HUDEP-2 (cell line): ENCODE measurements around the gene PDZD7.
A peak's percentile ranks its signal among the peaks of the same experiment; 100 is the strongest.

Source experiments
- DNase-seq, 76 experiments: peaks; one replicate each; lab custom pipeline; 2025; ENCODE audit not compliant: unreplicated experiment in 76 of 76; lab: John Stamatoyannopoulos, UW

PDZD7 gene

DNA sequence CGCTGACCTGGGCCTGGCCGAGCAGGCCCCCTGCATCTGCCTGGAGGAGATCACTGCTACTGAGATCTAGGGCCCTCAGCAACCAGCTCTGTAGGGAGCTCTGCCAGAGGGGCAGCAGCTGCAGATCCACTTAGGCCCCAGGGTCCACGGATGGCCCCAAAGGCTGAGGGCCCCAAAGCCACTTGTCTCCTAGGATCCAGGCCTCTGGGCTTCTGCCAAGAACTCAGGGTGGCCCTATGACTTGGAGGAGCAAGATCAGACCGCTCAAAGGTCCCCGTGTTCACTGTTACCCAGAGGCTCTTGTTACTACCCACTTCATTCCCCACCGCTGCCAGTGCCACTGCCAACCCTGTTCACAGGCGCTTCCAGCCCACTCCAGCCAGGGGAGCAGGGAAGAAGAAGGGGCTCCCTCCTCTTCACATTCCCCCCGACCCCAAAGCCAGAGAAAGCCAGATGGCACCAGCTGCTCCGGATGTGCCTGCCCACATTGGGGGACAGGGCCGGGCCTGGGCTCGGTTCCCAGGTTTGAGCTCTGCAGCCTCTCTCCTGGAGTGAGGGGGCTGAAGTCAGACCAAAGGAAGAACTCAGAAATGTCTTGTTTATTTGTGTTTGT lies 23.7 kb downstream of the PDZD7 start:
- DNase-seq: no peak

DNA sequence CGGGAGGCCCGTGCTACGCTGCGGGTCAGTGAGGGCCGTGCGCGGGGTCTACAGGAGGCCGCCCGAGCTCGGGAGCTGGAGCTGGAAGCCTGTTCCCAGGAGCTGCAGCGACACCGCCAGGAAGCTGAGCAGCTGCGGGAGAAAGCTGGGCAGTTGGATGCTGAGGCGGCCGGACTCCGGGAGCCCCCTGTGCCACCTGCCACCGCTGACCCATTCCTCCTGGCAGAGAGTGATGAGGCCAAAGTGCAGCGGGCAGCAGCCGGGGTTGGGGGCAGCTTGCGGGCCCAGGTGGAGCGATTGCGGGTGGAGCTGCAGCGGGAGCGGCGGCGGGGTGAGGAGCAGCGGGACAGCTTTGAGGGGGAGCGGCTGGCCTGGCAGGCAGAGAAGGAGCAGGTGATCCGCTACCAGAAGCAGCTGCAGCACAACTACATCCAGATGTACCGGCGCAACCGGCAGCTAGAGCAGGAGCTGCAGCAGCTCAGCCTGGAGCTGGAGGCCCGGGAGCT lies 24.3 kb downstream of the PDZD7 start:
- no peak for DNase-seq

DNA sequence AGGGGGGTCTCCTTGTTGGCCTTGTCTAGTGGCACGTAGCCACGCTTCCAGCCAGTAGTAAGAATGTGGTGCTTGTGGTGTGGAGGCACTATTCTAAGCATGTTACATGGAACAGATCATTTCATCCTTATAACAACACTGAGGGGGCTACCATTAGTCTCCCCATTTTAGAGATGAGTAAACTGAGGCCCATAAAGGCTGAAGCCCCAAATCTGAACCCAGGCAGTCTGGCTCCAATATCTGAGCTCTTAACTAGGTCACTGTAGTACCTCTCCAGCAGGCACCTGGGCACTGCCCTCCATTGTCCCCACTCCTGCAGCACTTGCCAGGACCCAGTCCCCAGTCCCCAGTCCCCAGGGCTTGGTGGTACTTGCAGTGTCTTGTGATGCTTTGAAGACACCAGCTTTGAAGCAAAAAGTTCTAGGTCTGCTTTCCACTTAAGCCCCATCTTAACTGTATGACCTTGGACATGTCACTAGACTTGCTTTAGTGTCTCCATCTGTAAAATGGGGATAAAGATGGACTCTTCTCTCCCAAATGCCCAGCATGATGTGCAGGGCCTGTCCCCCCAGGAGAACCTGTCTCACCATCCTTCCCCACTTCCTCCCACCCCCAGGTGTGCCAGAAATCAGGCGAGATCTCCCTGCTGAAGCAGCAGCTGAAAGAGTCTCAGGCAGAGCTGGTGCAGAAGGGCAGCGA lies 24.9 kb downstream of the PDZD7 start:
- no peak for DNase-seq

DNA sequence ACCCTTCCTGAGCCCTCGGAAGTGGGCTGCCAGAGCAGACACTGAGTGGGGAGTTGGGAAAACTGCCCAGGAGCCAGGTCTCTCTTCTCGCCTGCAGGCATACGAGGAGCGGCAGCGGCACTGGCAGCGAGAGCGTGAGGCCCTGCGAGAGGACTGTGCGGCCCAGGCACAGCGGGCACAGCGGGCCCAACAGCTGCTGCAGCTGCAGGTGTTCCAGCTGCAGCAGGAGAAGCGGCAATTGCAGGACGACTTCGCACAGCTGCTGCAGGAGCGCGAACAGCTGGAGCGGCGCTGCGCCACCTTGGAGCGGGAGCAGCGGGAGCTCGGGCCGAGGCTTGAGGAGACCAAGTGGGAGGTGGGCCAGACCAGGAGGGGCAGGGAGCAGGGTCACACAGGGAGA lies 25.6 kb downstream of the PDZD7 start:
- DNase-seq: no peak

DNA sequence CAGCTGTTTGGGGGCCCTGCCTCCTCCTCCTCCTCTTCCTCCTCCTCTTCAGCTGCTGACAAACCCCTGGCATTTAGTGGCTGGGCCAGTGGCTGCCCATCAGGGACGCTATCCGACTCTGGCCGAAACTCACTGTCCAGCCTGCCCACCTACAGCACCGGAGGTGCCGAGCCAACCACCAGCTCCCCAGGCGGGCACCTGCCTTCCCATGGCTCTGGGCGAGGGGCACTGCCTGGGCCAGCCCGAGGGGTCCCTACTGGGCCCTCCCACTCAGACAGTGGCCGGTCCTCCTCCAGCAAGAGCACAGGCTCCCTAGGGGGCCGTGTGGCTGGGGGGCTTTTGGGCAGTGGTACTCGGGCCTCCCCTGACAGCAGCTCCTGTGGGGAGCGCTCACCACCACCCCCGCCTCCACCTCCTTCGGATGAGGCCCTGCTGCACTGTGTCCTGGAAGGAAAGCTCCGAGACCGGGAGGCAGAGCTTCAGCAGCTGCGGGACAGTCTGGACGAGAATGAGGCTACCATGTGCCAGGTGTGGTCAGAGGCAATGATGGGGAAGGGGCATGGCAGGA lies 27.2 kb downstream of the PDZD7 start:
- DNase-seq: no peak

DNA sequence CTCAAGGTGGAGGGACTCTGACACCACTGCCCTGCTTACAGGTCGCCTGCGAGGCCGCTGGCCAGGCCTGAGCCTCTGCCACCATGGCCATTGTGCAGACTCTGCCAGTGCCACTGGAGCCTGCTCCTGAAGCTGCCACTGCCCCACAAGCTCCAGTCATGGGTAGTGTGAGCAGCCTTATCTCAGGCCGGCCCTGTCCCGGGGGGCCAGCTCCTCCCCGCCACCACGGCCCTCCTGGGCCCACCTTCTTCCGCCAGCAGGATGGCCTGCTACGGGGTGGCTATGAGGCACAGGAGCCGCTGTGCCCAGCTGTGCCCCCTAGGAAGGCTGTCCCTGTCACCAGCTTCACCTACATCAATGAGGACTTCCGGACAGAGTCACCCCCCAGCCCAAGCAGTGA lies 28.5 kb downstream of the PDZD7 start:
- DNase-seq: no peak

DNA sequence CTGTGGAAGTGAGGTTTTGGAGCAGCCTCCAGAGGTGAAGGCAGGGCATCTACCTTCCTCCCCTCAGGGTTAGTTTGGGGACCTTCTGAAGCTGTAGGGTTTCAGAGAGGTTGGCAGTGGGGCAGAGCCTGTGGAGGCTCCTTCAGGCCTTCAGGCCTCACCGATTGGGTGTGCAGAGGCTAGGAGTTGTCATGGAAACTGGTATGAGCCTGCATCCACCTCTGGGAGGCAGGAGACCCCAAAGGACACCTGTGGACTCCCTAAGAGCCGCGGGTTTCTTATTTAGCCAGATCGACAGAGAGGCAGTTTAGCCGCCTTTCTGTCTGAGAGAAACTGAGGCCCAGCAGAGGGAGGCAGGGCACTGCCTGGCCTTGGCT lies 29.3 kb downstream of the PDZD7 start:
- DNase-seq: no peak

DNA sequence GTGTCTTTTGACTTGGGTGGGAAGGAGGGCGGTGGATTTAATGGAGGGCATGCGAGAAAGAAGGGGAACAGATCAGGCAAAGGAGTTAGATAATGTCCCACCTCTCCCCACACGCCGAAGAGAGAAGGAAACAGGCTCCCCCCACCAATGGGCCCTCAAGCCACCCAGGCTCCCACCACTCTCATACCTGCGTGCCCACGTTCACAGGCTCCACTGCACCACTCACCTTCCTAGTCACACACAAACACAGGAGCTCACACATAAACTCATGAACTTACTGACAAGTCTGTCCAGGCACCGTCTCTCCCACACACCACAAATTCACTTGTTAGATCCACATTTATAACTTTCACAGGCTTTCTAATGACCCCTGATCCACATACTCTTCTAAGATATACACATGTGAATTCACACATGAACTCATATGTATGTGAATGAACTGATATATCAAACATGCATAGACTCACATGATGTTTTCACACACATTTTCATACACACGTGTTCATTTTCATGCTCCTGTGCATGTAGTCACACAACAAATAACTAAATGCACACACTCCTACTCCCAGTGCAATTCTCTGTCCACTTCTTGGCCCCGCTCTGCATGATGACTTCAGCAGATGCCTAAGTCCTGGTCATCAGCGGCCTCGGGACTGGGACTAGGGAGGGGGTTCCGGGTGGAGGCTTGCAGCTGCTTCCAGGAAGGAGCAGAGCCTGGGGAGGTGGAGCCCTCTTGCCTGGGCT lies 29.8 kb downstream of the PDZD7 start:
- no peak for DNase-seq

DNA sequence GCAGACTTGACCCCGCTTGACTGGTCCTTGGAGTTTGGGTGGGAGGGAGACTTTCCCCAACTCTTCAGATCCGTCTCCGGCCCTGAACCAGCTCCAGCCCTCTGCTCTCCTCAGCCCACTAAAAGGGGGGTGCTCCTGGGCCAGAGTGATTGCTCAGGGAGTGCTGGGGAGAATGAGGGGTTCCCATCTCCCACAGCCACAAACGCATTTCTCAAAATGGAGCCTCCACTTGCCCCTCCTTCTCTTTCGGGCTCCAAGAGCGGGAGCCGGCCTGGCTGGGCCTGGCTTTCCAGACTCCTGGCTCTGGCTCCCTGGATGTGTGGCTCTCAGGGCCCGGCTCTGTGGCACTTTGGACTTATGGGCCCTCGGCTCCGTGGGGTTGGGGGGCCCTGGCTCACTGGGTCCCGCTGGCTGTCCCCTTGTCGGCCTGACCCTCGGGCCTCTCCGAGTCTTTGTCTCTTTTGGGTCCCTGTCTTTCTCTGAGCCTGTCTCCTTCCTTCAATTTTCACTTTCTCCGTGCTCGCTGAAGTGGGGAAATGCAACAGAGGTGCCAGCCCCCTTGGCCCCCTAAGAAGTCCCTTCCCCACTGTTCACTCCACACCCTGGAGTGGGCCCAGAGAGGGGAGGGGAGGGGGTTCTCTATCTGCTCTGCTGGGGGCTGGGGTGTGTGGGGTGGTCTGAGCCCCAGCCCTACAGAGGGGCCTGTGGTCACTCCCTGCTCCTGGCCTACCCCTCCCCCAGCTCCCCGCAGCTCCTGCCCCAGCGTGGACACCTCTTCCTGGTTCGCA lies 30.6 kb downstream of the PDZD7 start:
- DNase-seq: no peak

DNA sequence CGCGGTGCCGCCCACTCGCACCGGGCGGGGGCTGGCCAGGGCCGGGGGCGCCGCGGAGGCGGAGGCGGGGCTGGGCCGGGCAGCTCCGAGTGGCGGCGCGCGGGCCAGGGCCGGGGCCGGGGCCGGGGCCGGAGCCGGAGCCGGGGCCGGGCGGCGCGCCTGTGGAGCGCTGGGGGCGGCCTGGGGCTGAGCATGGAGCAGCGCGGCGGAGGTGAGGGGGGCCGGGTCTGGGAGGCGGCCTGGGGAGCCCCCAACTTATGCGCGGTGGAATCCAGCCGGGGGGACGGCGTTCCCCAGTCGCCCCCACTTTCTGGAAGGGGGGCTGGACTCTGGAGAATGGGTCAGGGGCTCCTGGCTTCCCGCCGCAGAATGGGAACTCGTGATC lies 31.2 kb downstream of the PDZD7 start, which contains the start of gene LZTS2:
Gene LZTS2, plus strand, starts transcription at position 67 of the 385 bp plus-strand sequence. CDS start 2,731 bp downstream, outside the sequence.
- peak in 2 of 76 experiments; percentile 14 to 18 for DNase-seq

DNA sequence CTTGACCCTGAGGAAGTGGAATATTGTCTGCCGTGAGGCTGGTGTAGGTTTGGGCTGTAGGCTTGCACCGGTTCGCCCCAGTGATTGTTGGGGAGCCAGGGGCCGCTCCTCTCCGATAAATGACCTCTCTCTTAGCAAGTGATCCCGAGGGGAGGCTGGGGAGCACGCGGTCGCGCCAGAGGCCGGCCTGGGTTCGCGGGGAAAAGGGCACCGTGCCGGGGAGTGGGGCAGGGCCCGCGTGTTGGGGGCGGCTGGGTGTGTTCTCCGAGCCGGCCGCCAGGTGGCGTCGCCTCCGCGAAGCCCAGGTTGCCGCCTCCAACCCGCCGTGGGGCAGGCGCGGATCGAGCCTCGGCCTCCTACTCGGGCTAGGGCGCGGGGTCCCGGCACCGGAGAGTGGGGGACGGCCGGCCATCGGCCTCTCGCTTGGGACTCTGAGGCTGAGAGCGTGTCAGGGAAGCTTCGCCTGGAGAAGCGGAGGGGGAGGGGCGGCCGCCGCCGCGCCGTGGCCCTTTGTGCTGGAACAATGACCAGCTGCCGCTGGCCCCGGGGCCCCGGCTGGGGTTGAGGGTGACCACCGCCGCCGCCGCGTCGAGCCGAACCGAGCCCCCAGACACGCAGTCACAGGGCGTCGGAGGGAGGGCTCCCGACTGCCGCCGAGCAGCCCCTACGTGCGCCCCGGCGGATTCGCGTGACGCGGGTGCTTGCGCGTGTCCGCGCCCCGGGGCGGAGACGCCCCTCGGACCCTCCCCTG lies 31.8 kb downstream of the PDZD7 start:
- DNase-seq: peak in 56 of 76 experiments; percentile 11 to 79 (median 48)

DNA sequence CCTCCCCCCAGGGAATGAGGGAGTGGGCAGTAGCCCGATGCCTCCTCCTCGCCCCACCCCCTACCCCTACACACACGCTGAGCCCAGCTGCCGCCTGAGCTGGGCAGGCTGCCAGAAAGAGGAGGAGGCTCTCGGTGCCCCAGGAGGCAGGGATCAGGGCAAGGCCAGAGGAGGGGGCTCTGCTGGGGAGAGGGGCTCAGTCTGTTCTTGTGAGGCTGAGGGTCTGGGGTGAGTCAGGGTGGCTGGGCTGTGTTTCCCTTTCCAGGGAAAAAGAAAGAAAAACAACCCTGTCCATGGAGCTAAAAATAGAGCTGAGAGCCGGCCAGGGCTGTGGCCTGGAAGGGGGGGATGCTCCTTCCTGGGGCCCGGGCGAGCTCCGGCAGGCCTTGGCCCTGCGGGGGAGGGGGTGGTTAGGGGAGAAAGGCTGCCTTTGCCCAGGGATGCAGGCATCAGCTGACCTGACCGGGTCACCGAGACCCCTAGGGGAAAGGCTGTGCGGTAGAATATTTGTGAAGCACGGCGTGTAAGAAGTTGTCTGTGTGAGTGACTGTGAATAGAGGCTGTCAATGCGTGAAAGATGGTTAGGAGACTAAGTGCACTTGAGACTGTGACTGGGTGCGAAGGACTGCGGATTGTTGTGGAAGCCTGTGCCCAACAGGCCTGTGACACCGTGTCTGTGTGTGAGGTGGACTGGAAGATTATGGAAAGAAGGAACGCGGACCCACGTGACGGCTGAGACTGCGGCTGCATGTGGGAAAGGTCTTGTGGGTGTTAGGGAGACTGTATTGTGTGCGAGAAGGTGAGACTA lies 32.5 kb downstream of the PDZD7 start:
- DNase-seq: peak in 72 of 76 experiments; percentile 6 to 87 (median 70)

DNA sequence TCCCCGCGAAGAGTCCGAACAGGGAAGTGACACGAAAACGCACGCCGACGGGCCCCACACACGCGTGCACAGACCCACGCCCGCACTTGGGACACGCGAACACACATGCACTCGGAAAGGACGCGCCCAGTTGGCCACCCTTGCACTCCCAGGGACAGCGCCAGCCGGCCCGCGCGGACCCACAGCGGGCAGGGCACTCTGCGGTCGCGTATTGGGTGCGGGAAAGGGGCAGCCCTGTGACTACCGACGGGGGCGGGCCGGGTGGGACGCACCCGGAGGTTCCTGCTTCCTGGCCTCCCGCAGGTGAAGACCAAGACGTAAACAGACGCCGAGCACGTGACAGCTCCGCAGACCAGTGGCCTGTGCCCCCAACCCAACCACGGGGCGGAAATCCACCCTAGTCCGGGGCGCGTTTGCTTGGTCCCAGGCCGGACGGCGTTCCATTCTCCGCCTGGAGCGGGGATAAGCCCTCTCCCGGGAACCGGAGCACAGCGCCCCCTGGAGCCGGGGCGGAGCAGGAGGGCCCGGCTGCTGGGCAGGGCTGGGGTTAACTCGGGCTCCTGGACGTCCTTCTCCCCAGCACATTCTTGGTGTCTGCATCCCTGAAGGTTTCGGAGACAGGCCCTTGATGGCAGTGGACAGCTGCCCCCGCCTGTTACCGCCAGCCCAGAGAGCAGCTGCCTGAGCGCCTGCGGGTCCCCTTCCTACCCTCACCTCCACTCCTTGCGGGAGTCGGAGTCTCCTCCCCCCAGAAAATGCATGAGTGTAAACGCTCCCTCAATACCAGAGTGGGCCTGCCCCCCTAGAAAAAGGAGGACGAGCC lies 33.4 kb downstream of the PDZD7 start:
- DNase-seq: peak in 67 of 76 experiments; percentile 22 to 87 (median 65)

DNA sequence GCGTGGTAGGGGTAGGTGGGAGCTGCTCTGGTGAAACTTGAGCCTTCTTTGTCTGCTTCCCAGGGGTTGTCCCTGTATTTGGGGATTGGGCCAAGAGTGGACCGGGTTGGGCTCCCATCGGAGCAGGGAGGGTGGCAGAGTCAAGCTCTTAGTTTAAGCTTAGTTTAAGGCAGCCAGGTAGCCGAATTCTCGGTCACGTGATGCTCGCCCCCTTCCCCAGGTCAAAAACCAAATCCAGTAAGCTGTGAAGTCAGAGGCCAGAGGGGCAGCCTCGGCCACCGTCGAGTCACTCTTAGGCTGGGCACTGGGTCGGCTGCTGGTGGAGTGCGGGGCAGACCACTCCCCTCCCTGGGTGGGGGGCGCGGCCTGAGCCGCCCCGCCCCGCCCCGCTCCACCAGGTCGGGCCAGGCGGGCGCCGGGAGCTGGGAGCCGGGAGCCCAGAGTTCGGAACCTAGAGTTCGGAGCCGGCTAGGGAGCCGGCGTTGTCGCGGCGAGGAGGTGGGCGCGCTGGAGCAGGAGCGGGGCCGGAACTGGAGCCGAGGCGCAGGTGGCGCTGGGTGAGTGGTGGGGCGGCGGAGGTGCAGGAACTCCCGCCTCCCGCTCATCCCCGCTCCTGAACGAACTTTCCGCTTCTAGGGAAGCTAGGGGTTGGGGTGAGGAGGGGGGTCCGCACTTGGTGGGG lies 34.1 kb downstream of the PDZD7 start:
- peak in 15 of 76 experiments; percentile 7 to 55 (median 28) for DNase-seq

DNA sequence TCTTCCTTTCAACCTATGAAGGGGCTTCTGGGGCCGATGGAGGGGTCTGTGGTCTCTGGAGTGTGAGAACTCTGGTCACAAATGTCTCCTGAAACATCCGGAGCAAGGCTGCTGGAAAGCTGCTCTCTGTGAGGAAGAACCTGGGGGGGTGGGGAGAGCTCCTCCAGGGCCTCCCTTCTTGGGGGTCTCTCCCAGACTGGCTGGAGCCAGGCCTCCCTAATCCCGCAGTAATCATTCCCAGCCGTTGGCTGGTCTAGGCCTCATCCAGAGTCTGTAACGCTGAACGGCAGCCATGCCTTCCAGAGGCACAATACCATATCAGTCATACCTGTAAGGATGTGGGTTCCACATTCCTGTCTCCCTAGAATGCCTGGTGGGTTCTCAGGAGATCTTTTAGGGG lies 35.7 kb downstream of the PDZD7 start:
- no peak for DNase-seq

DNA sequence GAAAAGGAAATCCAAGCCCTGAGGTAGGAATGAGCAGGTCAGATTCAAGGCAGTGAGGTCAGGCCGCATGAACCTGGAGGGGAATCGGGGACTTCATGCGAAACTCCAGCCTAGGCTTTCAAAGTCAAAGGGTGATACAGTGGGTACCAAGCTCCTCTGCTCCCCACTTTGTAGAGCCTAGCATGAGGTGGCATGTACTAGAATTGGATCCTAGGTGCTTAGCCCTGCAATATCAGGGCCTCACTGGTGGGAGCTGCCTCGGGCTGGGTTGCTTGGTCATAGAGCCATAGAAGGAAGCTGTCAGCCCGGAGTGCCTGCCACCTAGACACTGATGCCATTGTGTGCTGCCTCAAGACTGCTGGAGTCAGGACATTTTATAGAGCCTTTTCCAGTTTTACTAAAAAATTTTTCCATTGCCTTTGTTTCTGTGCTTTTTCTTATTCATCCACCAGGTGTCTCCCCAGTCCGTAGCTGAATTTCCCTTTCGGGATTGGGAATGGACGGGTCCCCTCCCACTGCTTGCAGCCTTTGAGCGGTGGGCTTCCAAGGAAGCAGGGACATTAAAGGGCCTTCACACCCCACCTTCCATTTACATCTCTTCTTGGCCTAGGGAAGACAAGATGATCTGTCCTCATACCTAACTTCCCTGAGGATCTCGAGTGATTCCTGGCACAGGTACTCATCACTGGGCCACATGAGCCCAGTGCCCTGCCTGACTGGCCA lies 36.8 kb downstream of the PDZD7 start:
- DNase-seq: no peak

DNA sequence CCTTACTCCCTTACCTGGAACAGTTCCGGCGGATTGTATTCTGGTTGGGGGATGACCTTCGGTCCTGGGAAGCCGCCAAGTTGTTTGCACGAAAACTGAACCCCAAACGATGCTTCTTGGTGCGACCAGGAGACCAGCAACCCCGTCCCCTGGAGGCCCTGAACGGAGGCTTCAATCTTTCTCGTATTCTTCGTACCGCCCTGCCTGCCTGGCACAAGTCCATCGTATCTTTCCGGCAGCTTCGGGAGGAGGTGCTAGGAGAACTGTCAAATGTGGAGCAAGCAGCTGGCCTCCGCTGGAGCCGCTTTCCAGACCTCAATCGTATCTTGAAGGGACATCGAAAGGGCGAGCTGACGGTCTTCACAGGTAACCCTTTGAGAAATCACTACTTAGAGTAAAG lies 41.8 kb downstream of the PDZD7 start:
- DNase-seq: no peak
